Measurements from ENCODE around the gene GRK7. TPM values are rescaled to one million over a fixed set of nuclear protein-coding genes. Genes with fewer than 3 reads are reported as not detected.

GRK7 gene
- total and polyA plus RNA-seq, 2 donors (not counting 1 experiment from before 2014, with no cell fraction given), result 0.12 TPM; not detected in 1

DNA sequence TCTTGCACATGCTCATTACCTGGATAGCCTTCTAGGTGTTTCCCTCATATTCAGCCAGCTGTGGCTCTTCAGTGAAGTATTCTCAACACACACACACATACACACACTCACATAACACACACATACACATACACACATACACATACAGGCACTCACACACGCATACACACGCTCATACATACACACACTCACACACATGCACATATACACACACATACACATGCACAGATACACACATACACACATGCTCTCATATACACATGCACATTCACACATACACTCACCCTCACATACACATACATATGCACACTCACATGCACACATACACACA is 41.2 kb downstream of the GRK7 start:
- 95% methylated on average over 2 of the region's 2 CpGs for WGBS (ENCODE audit: insufficient coverage)
- Mint-ChIP-seq H3K4me1 (no peaks in the 10 kb centered on the region), H3K27me3 (no peaks in the 10 kb centered on the region), H3K9me3 (ENCODE audit: insufficient read depth) (no peaks in the 10 kb centered on the region), H3K27ac (no peak overlapping the region), H3K4me3 (no peak overlapping the region)
- H3K79me2 ChIP-seq (ENCODE audit: control insufficient read depth, insufficient read depth, low read length), result no peaks in the 10 kb centered on the region
- no peak overlapping the region for H2AFZ ChIP-seq (ENCODE audit: insufficient read depth, low read depth, low read length, poor library complexity, severe bottlenecking)
- no peaks in the 10 kb centered on the region for H3K27me3 ChIP-seq (replicated peaks in 1 of 4; ENCODE audit: control extremely low read depth in 1 of 4, control insufficient read depth in 3 of 4, insufficient read depth in 4 of 4, low read length in 3 of 4)
- H3K4me1 ChIP-seq (ENCODE audit: control insufficient read depth in 2 of 2, insufficient read depth in 2 of 2, low read length in 2 of 2), result no peaks in the 10 kb centered on the region
- no peaks in the 10 kb centered on the region for H3K36me3 ChIP-seq (replicated peaks in 1 of 2; ENCODE audit: control extremely low read depth in 1 of 2, control insufficient read depth in 1 of 2, extremely low read depth in 1 of 2, insufficient read depth in 2 of 2, low read length in 1 of 2)
- no peaks in the 10 kb centered on the region for H4K20me1 ChIP-seq (ENCODE audit: control insufficient read depth, insufficient read depth, low read length, poor library complexity, severe bottlenecking)
- TF ChIP-seq CTCF (IDR thresholded peaks at IDR 0.05) (no peak), EZH2 (IDR thresholded peaks at IDR 0.05; ENCODE audit: borderline replicate concordance, insufficient read depth, low read depth, low read length, poor library complexity, severe bottlenecking) (no peak)
- intact Hi-C loops (cut with micrococcal nuclease), result no loop called here
- H3K9ac ChIP-seq (ENCODE audit: low read length), result no peak overlapping the region
- POLR2A ChIA-PET, result no interaction called here
- no peak overlapping the region for H3K4me3 ChIP-seq (ENCODE audit: control extremely low read depth in 1 of 5, extremely low read depth in 1 of 5, insufficient read depth in 1 of 5, low read depth in 2 of 5, low read length in 4 of 5)
- H3K9me3 ChIP-seq (ENCODE audit: control extremely low read depth in 1 of 3, control insufficient read depth in 2 of 3, insufficient read depth in 1 of 3, low read length in 2 of 3), result no peaks in the 10 kb centered on the region
- ATAC-seq (ENCODE audit: low read depth), result no peak
- CTCF ChIA-PET, result no interaction called here
- no peak overlapping the region for H3K27ac ChIP-seq (ENCODE audit: low read length in 2 of 2)
- DNase-seq, result no peak
- H3K4me2 ChIP-seq (replicated peaks; ENCODE audit: low read depth, low read length, poor library complexity, severe bottlenecking), result no peak overlapping the region

- 98% methylated on average over 15 of the region's 18 CpGs for WGBS (ENCODE audit: insufficient coverage)
- no peak for ATAC-seq (ENCODE audit: low read depth)
- no peak for TF ChIP-seq EZH2 (IDR thresholded peaks at IDR 0.05; ENCODE audit: borderline replicate concordance, insufficient read depth, low read depth, low read length, poor library complexity, severe bottlenecking)
- TF ChIP-seq CTCF (IDR thresholded peaks at IDR 0.05), result no peak
- Histone ChIP-seq H2AFZ (ENCODE audit: insufficient read depth, low read depth, low read length, poor library complexity, severe bottlenecking) (no peak overlapping the region), H4K20me1 (ENCODE audit: control insufficient read depth, insufficient read depth, low read length, poor library complexity, severe bottlenecking) (no peaks in the 10 kb centered on the region), H3K36me3 (replicated peaks in 1 of 2; ENCODE audit: control extremely low read depth in 1 of 2, control insufficient read depth in 1 of 2, extremely low read depth in 1 of 2, insufficient read depth in 2 of 2, low read length in 1 of 2) (no peaks in the 10 kb centered on the region), H3K27ac (ENCODE audit: low read length in 2 of 2) (no peak overlapping the region), H3K9me3 (ENCODE audit: control extremely low read depth in 1 of 3, control insufficient read depth in 2 of 3, insufficient read depth in 1 of 3, low read length in 2 of 3) (no peaks in the 10 kb centered on the region), H3K4me2 (replicated peaks; ENCODE audit: low read depth, low read length, poor library complexity, severe bottlenecking) (no peak overlapping the region), H3K9ac (ENCODE audit: low read length) (no peak overlapping the region), H3K4me3 (ENCODE audit: control extremely low read depth in 1 of 5, extremely low read depth in 1 of 5, insufficient read depth in 1 of 5, low read depth in 2 of 5, low read length in 4 of 5) (no peak overlapping the region), H3K79me2 (ENCODE audit: control insufficient read depth, insufficient read depth, low read length) (no peaks in the 10 kb centered on the region), H3K27me3 (replicated peaks in 1 of 4; ENCODE audit: control extremely low read depth in 1 of 4, control insufficient read depth in 3 of 4, insufficient read depth in 4 of 4, low read length in 3 of 4) (no peaks in the 10 kb centered on the region), H3K4me1 (ENCODE audit: control insufficient read depth in 2 of 2, insufficient read depth in 2 of 2, low read length in 2 of 2) (no peaks in the 10 kb centered on the region)
- Mint-ChIP-seq H3K27me3 (no peaks in the 10 kb centered on the region), H3K4me3 (no peak overlapping the region), H3K4me1 (no peaks in the 10 kb centered on the region), H3K27ac (no peak overlapping the region), H3K9me3 (ENCODE audit: insufficient read depth) (no peaks in the 10 kb centered on the region)
- ChIA-PET POLR2A (no interaction called here), CTCF (no interaction called here)
- no peak for DNase-seq
- intact Hi-C loops (cut with micrococcal nuclease), result no loop called here
These were observed 41.8 kb downstream of the GRK7 start for GRCh38 chr3:141804778-141805639.

Data from B cell (primary cell).